Psoas muscle (tissue), 8 donors: ENCODE data around the gene ACMSD. TPM values are rescaled to one million over a fixed set of nuclear protein-coding genes. Genes with fewer than 3 reads are reported as not detected.

Source experiments
- ATAC-seq, 4 donors: fragments of 200-7000 bp; cut with Tn5 transposase; one replicate each; pipeline ENCODE4 v1.9.1; 2020; ENCODE audit warnings: moderate library complexity in 3 of 4, mild to moderate bottlenecking in 2 of 4
- DNase-seq, 2 donors: peaks; one replicate each; pipeline ENCODE4 v3.0.0-alpha.2; 2020
- H3K27ac ChIP-seq: fragments of 200-600 bp; one replicate; pipeline ENCODE4 v1.8.0; 2022
- H3K27me3 ChIP-seq, 3 donors: fragments of 200-600 bp in 1 of 3; one replicate each; pipeline versions ENCODE4 v1.6.1 to v1.8.0; 2013 to 2022; ENCODE audit warnings: low read length in 2 of 3, mild to moderate bottlenecking in 2 of 3, moderate library complexity in 1 of 3; ENCODE audit not compliant: insufficient read depth in 3 of 3
- H3K36me3 ChIP-seq, 2 donors: fragments of 200-600 bp in 1 of 2; one replicate each; pipeline versions ENCODE4 v1.6.1 to v1.8.0; 2013 to 2022; ENCODE audit warnings: low read depth in 1 of 2, mild to moderate bottlenecking in 1 of 2, moderate library complexity in 1 of 2; ENCODE audit not compliant: insufficient read depth in 1 of 2
- H3K4me1 ChIP-seq: fragments of 200-600 bp; one replicate; pipeline ENCODE4 v1.8.0; 2022
- H3K4me3 ChIP-seq: fragments of 200-600 bp; one replicate; pipeline ENCODE4 v1.8.0; 2022; ENCODE audit warnings: mild to moderate bottlenecking
- H3K9me3 ChIP-seq: fragments of 200-600 bp; one replicate; pipeline ENCODE4 v1.8.0; 2022
- WGBS, 3 donors: extraction: QIAGEN DNeasy Blood & Tissue Kit; methylation state at CpG; one replicate each; pipeline versions ENCODE4 v1.1.6 to v1.1.7; 2013; 5-methylcytosine and 5-hydroxymethylcytosine counted together
- intact Hi-C, 2 donors: fragments of 100-400 bp; cut with DNase I; formaldehyde crosslinking; loops; one replicate each; pipeline versions ENCODE4 v1.11.0 to v1.14.2; 2022
- polyA plus RNA-seq, 3 donors: library from polyadenylated mRNA; stranded (reverse); fragments of 200-250 nt; gene quantifications; one replicate each; pipeline ENCODE4 v1.2.3, GENCODE V29; 2013
- total RNA-seq, 4 donors: library from RNA; stranded (reverse); fragmentation: NEBNext Ultra II Directional in 2 of 4; extraction: Animal tissue kit (Norgen Biotek cat#: 25700) in 2 of 4; gene quantifications; one replicate each; pipeline versions ENCODE4 v1.2.1 to v1.2.4, GENCODE V29; 2021 to 2023
- TF ChIP-seq, protein P1 (sequence below): fragments of 200-600 bp; IDR thresholded peaks from one replicate; pipeline ENCODE4 v1.8.0; 2022; ENCODE audit warnings: antibody characterized with exemption
- donor health status: healthy with polysubstance abuse.
- donor health status: DM: no; HTN: no; CAD: no; lungs with moderate emphysema.
- donor health status: Bipolar disorder and iron deficiency.
- donor health status: healthy.
- donor health status: DM: yes; HTN: yes; CAD: no.
- donor health status: DM: no; HTN: no; CAD: no.
- donor health status: DM: no; HTN: no; CAD: no.
- donor health status: DM: yes; HTN: yes; CAD: no.

The ACMSD gene
- total and polyA plus RNA-seq, 7 donors = not detected

DNA sequence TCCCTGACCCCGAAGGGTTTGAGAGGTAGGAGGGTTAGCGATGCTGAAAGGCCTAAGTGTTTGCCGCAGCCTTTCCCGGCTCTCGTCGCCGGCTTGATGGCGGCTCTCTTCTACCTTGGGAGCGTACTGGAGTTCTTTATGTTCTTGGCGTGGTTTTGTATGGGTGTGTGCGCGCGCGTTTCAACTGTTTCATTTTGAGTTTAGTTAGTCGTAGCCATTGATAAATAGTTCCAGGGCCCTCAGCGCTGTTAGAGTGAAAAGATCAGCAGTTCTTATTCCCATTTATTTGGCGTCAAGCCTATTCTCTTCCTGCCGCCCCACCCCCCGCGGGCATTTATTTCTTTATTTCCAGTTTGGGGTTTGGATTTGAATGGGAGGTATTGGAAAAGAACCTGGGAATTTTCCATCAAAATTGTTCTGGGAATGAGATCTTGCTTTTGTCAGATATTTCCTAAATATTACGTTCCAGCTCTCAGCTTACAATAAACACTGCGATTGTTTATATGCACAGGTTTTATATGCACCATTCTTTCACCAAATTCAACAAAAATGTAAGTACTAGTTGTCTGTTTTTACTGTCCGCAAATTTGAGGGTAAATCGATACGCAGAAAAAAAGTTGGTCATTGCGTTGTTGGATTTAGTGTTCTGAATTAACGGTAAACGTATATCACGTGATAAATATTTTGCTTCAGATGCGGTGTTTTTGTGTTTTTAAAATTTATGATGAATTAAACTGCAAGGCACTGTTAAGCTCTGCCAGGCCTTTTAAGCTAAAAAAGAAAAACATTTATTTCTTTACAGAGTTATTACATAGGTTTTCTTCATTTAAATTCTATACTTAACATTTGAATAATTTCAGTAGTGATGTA is 81.2 kb downstream of the ACMSD start:
- intact Hi-C loops = no loop called here
- H3K4me1 ChIP-seq = peaks cover 42% of the 10 kb centered on the region
- no peaks in the 10 kb centered on the region for H3K27me3 ChIP-seq
- H3K9me3 ChIP-seq = no peaks in the 10 kb centered on the region
- peaks cover 0 to 4% of the 10 kb centered on the region in 2 donors for H3K36me3 ChIP-seq
- peak overlapping the region; percentile 96 for H3K4me3 ChIP-seq
- 1% methylated on average over 29 to 30 of the region's 30 CpGs for WGBS, 3 donors
- TF ChIP-seq, protein P1, sequence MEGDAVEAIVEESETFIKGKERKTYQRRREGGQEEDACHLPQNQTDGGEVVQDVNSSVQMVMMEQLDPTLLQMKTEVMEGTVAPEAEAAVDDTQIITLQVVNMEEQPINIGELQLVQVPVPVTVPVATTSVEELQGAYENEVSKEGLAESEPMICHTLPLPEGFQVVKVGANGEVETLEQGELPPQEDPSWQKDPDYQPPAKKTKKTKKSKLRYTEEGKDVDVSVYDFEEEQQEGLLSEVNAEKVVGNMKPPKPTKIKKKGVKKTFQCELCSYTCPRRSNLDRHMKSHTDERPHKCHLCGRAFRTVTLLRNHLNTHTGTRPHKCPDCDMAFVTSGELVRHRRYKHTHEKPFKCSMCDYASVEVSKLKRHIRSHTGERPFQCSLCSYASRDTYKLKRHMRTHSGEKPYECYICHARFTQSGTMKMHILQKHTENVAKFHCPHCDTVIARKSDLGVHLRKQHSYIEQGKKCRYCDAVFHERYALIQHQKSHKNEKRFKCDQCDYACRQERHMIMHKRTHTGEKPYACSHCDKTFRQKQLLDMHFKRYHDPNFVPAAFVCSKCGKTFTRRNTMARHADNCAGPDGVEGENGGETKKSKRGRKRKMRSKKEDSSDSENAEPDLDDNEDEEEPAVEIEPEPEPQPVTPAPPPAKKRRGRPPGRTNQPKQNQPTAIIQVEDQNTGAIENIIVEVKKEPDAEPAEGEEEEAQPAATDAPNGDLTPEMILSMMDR = no peak
- peak in 3 of 4 donors; percentile 2 to 41 (median 10) for ATAC-seq
- H3K27ac ChIP-seq = peak overlapping the region; percentile 100
- DNase-seq = no peak

DNA sequence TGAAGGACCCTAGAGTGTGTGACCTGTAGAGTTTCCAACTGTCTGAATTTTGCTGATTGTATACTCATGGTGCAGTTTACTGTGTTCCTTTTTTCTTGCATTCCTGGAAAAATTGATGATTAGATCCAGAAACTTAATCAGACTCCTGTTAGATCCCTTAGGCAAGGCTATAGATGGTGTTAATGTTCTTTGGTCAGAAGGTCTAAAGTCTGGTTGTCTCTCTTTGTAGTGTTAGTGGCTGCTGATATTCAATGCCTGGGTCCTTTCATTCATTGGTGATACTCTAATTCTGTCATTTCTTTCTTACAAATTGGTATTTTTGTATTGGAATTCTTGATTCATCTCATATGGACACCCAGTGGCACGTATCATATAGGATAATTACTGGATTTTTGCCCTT is 86.5 kb downstream of the ACMSD start:
- Histone ChIP-seq H3K27me3 (no peaks in the 10 kb centered on the region), H3K27ac (no peak overlapping the region), H3K4me3 (no peak overlapping the region), H3K4me1 (peaks cover 74% of the 10 kb centered on the region), H3K9me3 (no peaks in the 10 kb centered on the region), H3K36me3 (peaks cover 0 to 9% of the 10 kb centered on the region in 2 donors)
- DNase-seq (no peak), ATAC-seq (no peak)
- intact Hi-C loops = no loop called here
- TF ChIP-seq, protein P1 = no peak
- 86 to 100% (median 96%) methylated on average over 1 of the region's 1 CpG for WGBS, 3 donors

DNA sequence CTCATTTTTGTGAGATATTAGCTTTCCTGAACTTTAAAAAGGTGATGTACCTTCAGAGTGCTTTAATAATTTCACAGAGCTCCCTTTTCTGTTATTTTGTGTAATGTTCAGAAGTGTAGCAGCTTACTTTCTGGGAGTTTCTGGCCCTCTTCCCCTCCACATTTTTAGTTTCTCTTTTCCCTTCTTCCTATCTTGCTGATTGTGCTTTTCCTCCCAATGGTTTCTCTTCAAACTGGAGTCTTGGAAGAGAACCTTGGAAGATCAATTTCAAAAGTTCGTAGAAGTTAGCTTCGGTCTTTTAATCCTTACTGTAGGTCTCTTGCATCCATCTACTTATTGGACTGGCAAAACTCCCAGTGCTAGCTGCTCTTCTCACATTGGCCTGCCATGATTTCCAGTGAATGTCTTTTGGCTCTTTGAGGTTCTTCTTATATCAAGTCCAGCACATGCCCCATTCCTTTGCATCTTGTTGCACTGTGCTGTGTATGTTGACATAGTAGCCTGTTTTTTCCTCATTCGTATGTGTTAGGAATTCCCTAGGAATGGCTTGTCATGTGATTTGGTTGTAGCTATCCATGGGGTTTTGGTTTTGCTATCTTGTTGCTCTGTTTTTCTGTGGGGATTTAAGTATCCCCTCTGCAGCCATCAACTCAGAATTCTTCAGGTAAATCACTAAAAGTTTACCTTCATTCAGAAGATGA is 88.0 kb downstream of the ACMSD start:
- peaks cover 66% of the 10 kb centered on the region for H3K4me1 ChIP-seq
- 26 to 68% (median 28%) methylated on average over 3 of the region's 3 CpGs for WGBS, 3 donors
- no peaks in the 10 kb centered on the region for H3K9me3 ChIP-seq
- no peaks in the 10 kb centered on the region for H3K27me3 ChIP-seq
- DNase-seq = no peak
- peak overlapping the region; percentile 25 for H3K4me3 ChIP-seq
- intact Hi-C loops = no loop called here
- TF ChIP-seq, protein P1 = no peak
- no peak overlapping the region for H3K27ac ChIP-seq
- H3K36me3 ChIP-seq = peaks cover 0 to 9% of the 10 kb centered on the region in 2 donors
- peak in 1 of 4 donors; percentile 24 for ATAC-seq

DNA sequence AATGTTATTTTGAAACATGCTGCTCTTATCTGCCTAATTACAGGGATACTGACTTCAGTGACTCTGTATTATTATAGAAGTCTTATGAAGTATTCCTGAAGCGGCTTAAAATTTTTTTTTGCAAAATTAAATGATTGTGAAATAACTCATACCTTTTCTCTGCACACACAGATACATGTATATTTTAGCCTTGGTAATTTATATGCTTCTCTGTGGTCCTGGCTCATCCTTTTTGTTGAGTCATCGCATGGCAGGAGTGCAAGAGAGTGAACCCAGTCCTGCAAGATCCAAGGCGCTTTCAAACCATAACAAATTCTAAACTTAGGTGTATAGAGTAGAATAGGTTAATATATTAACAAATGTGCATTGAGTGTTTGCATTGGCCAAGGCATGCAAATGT is 88.8 kb downstream of the ACMSD start:
- TF ChIP-seq, protein P1 = no peak
- WGBS, 3 donors = 71 to 90% (median 75%) methylated on average over 3 of the region's 3 CpGs
- no peak overlapping the region for H3K27ac ChIP-seq

More for the DNA sequence above, 88.8 kb downstream of the ACMSD start:
- DNase-seq (no peak), ATAC-seq (peak; percentile 69 to 88 (median 84))
- H3K27me3 ChIP-seq = no peaks in the 10 kb centered on the region
- peak overlapping the region; percentile 25 for H3K4me3 ChIP-seq
- H3K36me3 ChIP-seq = peaks cover 0 to 9% of the 10 kb centered on the region in 2 donors
- intact Hi-C loops = no loop called here
- H3K9me3 ChIP-seq = no peaks in the 10 kb centered on the region
- peaks cover 60% of the 10 kb centered on the region for H3K4me1 ChIP-seq
